ENCODE results near the gene CRYGN. TPM values are rescaled to one million over a fixed set of nuclear protein-coding genes. Genes with fewer than 3 reads are reported as not detected.

Gene CRYGN
- total RNA-seq, 1 donor from 2014 or later = 1.3 TPM

DNA sequence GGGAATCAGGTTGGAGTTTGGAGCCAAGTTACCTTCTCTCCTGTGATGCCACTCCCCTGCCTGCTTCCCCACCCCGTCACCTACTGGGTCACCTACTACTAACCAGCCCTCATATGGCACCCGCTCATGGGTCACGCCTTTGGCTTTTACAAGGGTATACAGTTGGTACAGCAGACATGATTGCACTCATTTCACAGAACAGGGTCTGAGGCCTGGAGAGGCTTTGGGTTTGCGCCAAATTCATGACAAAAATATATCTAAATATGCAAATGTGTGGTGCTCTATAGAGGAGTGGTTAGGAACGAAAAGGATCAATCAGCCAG is 10.7 kb downstream of the CRYGN start:
- no peaks in the 10 kb centered on the region for H3K36me3 Mint-ChIP-seq
- H3K27ac Mint-ChIP-seq = peak overlapping the region; percentile 91
- TF ChIP-seq, protein P1, sequence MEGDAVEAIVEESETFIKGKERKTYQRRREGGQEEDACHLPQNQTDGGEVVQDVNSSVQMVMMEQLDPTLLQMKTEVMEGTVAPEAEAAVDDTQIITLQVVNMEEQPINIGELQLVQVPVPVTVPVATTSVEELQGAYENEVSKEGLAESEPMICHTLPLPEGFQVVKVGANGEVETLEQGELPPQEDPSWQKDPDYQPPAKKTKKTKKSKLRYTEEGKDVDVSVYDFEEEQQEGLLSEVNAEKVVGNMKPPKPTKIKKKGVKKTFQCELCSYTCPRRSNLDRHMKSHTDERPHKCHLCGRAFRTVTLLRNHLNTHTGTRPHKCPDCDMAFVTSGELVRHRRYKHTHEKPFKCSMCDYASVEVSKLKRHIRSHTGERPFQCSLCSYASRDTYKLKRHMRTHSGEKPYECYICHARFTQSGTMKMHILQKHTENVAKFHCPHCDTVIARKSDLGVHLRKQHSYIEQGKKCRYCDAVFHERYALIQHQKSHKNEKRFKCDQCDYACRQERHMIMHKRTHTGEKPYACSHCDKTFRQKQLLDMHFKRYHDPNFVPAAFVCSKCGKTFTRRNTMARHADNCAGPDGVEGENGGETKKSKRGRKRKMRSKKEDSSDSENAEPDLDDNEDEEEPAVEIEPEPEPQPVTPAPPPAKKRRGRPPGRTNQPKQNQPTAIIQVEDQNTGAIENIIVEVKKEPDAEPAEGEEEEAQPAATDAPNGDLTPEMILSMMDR (conservative IDR thresholded peaks at IDR 0.05) = no peak
- H3K9me3 Mint-ChIP-seq = no peaks in the 10 kb centered on the region
- no peak overlapping the region for H3K4me3 Mint-ChIP-seq
- DNase-seq (ENCODE audit: extremely low spot score, unreplicated experiment) = no peak
- H3K4me1 Mint-ChIP-seq (ENCODE audit: unreplicated experiment) = peaks cover 45% of the 10 kb centered on the region
- no peaks in the 10 kb centered on the region for H3K27me3 Mint-ChIP-seq

DNA sequence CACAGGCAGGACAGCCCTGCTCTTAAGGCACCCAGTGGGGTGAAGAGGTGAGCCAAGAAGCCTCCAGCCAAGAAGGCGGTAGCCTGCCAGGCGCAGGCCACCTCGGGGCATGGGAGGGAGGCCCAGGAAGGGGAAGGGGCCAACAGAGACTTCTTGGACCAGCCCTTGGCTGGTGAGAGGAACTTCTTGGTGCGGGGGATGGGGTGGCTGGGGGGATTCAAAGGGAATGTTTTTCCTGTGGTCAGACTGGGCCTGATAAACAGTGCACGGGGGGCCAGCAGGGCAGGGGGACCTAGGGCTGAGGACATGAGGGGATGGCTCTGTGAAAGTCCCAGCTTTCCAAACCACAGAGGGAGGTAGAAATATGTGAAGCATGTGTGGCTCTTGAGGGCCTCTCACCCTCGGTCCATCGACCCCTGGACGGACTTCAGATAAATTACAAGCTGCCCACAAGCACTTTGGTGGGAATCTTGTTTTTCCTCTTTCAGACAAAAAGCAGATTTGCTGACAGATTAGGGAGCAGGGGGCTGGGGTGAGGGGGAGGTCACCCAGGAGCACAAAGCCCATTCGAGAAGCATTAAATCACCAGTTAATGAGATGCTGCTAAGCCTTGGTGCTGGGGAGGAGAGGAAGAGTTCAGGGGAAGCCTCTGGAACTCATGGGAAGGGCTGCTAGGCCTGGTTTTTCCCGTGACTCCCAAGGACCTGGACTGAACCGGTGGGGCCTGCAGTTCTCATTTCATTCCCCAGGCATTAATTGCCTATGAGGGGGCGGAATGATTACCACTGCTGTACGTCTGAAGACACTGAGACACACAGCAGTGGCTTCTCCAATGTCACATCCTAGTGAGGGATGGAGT is 11.3 kb downstream of the CRYGN start:
- no peaks in the 10 kb centered on the region for H3K36me3 Mint-ChIP-seq
- DNase-seq (ENCODE audit: extremely low spot score, unreplicated experiment) = no peak
- H3K27ac Mint-ChIP-seq = peak overlapping the region; percentile 91
- H3K4me3 Mint-ChIP-seq = peak overlapping the region; percentile 78
- TF ChIP-seq, protein P1 (conservative IDR thresholded peaks at IDR 0.05) = no peak
- H3K4me1 Mint-ChIP-seq (ENCODE audit: unreplicated experiment) = peaks cover 45% of the 10 kb centered on the region
- H3K27me3 Mint-ChIP-seq = no peaks in the 10 kb centered on the region
- no peaks in the 10 kb centered on the region for H3K9me3 Mint-ChIP-seq

DNA sequence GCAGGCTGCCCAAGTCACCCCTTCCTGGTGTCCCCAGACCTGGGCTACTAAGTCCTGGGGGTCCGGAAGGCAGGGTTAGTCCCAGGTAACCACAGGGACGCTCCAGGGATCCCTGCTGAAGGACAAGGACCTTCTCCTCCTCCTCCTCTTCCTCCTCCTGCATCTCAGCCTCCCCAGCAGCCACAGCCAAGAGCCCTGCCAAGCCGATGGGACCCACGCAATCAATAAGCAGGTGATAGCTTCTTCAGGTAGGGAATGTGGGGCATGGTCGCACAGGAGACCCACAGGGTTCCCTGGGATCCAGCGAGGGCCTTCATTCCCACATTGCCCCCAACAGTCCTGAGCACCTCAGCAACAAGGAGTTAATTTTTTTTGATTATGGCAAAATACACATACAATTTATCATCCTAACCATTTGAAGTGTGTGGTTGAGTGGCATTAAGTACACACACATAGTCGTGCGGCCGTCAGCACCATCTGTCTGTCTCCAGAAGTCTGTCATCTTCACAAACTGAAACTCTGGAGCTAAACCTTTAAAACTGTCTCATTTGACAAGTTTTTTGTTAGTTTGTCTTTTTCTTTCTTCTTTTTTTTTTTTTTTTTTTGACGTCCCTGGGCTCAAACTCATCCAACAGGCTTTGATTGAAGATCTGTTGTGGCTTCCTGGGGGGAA is 12.1 kb downstream of the CRYGN start:
- TF ChIP-seq, protein P1 (conservative IDR thresholded peaks at IDR 0.05) = no peak
- no peaks in the 10 kb centered on the region for H3K27me3 Mint-ChIP-seq
- peaks cover 45% of the 10 kb centered on the region for H3K4me1 Mint-ChIP-seq (ENCODE audit: unreplicated experiment)
- DNase-seq (ENCODE audit: extremely low spot score, unreplicated experiment) = no peak
- H3K27ac Mint-ChIP-seq = peak overlapping the region; percentile 91
- H3K9me3 Mint-ChIP-seq = no peaks in the 10 kb centered on the region
- peak overlapping the region; percentile 78 for H3K4me3 Mint-ChIP-seq
- H3K36me3 Mint-ChIP-seq = no peaks in the 10 kb centered on the region

DNA sequence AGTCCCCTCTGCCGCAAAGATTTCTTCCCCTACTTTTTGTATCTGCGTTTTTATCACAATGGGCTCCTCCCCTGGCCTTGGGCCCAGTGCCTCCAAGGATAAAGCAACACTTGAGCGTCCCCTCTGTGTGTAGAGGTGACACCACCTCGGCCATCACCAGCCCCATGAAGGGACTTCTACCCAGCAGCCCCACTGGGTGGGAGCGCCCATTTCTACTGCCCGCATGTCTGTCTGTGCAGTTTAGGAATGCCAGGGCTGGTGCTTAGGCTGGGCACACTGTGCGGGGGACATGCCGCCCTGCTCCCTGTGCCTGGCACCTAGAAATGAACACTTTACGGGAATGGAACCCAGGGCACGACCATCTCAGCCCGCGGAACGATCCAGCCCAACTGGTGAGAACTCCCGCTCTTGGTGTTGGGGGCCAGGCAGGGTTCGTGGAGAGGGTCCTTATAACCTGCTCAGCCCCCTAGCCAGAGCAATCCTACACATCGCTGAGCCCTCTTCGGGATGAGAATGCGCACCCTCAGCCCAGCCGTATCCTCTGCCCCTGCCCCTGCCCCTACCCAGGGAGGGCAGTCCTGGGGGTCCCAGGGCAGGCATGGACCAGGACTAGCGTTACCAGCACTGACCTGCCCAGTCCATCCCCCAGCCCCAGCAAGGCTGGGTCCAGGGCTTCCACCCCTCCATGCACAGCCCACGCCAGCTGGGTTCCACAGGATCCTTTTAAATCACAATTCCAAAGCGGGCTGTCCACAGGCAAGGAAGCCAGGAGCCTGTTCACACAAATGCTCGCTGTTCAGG is 12.8 kb downstream of the CRYGN start:
- Mint-ChIP-seq H3K36me3 (no peaks in the 10 kb centered on the region), H3K27ac (no peak overlapping the region), H3K4me1 (ENCODE audit: unreplicated experiment) (peaks cover 45% of the 10 kb centered on the region), H3K4me3 (no peak overlapping the region), H3K9me3 (peaks cover 5% of the 10 kb centered on the region), H3K27me3 (no peaks in the 10 kb centered on the region)
- TF ChIP-seq, protein P1 (conservative IDR thresholded peaks at IDR 0.05) = no peak
- no peak for DNase-seq (ENCODE audit: extremely low spot score, unreplicated experiment)

DNA sequence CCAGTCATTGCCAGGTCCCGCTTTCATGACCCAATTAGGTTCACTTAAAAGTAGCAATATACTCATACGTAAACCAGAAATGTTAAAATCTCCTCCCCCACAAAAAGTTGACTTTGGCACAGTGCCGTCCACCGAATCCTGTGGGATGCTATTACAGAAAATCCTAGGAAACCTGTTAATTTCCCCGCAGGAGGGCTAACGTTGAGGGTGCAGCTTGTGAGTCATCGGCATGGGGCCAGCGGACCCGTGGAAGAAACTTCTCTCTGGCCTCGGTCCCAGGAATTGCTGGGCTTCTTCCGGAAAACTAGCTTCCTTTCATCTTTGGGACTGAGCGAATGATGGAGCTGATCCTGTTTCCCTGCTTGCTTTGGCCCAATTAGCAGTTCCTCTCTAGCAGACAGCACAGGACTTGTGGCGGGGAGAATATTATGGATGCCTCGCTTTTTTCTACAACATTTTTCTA is 13.5 kb downstream of the CRYGN start:
- TF ChIP-seq, protein P1 (conservative IDR thresholded peaks at IDR 0.05) = no peak
- Mint-ChIP-seq H3K27me3 (no peaks in the 10 kb centered on the region), H3K4me3 (no peak overlapping the region), H3K9me3 (peaks cover 9% of the 10 kb centered on the region), H3K27ac (no peak overlapping the region), H3K4me1 (ENCODE audit: unreplicated experiment) (peaks cover 45% of the 10 kb centered on the region), H3K36me3 (no peaks in the 10 kb centered on the region)
- DNase-seq (ENCODE audit: extremely low spot score, unreplicated experiment) = no peak

Data from type B pancreatic cell (in vitro differentiated cells).